ENCODE data around the gene UNC13B. TPM values are rescaled to one million over a fixed set of nuclear protein-coding genes. Genes with fewer than 3 reads are reported as not detected.
A peak's percentile ranks its signal among the peaks of the same experiment; 100 is the strongest.

The UNC13B gene
- total and polyA plus RNA-seq, 2 of the 13 experiments (the other 11 are each of a cell fraction or from before 2014, with no cell fraction given): 14.0 to 18.3 TPM

- TF ChIP-seq USF2 (IDR thresholded peaks at IDR 0.05; ENCODE audit: low read depth, low read length): no peak
- no peak; the same call in 1 of the 2 replicates for TF ChIP-seq USF2 (CRISPR knock-in tag; IDR thresholded peaks at IDR 0.05; ENCODE audit: borderline replicate concordance)
- TF ChIP-seq MTA1 (CRISPR knock-in tag; IDR thresholded peaks at IDR 0.05; ENCODE audit: borderline replicate concordance): no peak
- TF ChIP-seq NFE2 (CRISPR knock-in tag; IDR thresholded peaks at IDR 0.05): no peak
- no peak for TF ChIP-seq ZNF34 (CRISPR knock-in tag; IDR thresholded peaks at IDR 0.05; ENCODE audit: borderline replicate concordance)
- TF ChIP-seq, protein P1, sequence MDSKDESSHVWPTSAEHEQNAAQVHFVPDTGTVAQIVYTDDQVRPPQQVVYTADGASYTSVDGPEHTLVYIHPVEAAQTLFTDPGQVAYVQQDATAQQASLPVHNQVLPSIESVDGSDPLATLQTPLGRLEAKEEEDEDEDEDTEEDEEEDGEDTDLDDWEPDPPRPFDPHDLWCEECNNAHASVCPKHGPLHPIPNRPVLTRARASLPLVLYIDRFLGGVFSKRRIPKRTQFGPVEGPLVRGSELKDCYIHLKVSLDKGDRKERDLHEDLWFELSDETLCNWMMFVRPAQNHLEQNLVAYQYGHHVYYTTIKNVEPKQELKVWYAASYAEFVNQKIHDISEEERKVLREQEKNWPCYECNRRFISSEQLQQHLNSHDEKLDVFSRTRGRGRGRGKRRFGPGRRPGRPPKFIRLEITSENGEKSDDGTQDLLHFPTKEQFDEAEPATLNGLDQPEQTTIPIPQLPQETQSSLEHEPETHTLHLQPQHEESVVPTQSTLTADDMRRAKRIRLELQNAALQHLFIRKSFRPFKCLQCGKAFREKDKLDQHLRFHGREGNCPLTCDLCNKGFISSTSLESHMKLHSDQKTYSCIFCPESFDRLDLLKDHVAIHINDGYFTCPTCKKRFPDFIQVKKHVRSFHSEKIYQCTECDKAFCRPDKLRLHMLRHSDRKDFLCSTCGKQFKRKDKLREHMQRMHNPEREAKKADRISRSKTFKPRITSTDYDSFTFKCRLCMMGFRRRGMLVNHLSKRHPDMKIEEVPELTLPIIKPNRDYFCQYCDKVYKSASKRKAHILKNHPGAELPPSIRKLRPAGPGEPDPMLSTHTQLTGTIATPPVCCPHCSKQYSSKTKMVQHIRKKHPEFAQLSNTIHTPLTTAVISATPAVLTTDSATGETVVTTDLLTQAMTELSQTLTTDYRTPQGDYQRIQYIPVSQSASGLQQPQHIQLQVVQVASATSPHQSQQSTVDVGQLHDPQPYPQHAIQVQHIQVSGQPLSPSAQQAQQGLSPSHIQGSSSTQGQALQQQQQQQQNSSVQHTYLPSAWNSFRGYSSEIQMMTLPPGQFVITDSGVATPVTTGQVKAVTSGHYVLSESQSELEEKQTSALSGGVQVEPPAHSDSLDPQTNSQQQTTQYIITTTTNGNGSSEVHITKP (CRISPR knock-in tag; IDR thresholded peaks at IDR 0.05; ENCODE audit: low read depth): no peak
- peak; percentile 60; the same call in 1 of the 2 replicates for TF ChIP-seq RAD21 (CRISPR knock-in tag; IDR thresholded peaks at IDR 0.05)
- no peak for TF ChIP-seq PITX1 (CRISPR knock-in tag; IDR thresholded peaks at IDR 0.05)
- TF ChIP-seq AHR (CRISPR knock-in tag; IDR thresholded peaks at IDR 0.05): no peak
- TF ChIP-seq, protein P2, sequence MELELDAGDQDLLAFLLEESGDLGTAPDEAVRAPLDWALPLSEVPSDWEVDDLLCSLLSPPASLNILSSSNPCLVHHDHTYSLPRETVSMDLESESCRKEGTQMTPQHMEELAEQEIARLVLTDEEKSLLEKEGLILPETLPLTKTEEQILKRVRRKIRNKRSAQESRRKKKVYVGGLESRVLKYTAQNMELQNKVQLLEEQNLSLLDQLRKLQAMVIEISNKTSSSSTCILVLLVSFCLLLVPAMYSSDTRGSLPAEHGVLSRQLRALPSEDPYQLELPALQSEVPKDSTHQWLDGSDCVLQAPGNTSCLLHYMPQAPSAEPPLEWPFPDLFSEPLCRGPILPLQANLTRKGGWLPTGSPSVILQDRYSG (CRISPR knock-in tag; IDR thresholded peaks at IDR 0.05): no peak
- no peak for TF ChIP-seq ZFY (CRISPR knock-in tag; IDR thresholded peaks at IDR 0.05)
- peak; percentile 17; the same call in 1 of the 2 replicates for TF ChIP-seq FOXJ3 (CRISPR knock-in tag; IDR thresholded peaks at IDR 0.05; ENCODE audit: borderline replicate concordance)
- TF ChIP-seq, protein P3, sequence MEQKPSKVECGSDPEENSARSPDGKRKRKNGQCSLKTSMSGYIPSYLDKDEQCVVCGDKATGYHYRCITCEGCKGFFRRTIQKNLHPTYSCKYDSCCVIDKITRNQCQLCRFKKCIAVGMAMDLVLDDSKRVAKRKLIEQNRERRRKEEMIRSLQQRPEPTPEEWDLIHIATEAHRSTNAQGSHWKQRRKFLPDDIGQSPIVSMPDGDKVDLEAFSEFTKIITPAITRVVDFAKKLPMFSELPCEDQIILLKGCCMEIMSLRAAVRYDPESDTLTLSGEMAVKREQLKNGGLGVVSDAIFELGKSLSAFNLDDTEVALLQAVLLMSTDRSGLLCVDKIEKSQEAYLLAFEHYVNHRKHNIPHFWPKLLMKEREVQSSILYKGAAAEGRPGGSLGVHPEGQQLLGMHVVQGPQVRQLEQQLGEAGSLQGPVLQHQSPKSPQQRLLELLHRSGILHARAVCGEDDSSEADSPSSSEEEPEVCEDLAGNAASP (CRISPR knock-in tag; IDR thresholded peaks at IDR 0.05; ENCODE audit: borderline replicate concordance): no peak
- no peak for TF ChIP-seq ZNF335 (CRISPR knock-in tag; IDR thresholded peaks at IDR 0.05)
Observed at GRCh38 chr9:35258660-35259474, 97.1 kb downstream of the UNC13B start (continued).
